ENCODE measurements around the gene ERV3-1.

The ERV3-1 gene

DNA sequence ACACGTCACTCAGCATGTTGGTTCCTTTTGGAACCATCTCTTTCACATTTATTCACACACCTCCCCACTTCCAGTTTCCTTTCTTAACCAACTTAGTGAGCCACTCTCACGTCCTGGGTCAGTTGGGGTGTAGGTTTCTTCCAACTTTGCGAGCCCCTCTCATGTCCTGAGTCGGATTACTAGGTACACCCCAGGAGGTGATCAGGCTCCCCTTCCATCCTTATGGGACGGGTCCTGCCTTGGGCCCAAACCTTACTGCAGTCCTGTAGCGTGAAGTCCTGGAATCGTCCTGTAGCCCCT, 7.7 kb downstream of the ERV3-1 start:
- DNase-seq (ENCODE audit: low read depth in 1 of 2, low spot score in 1 of 2): no peak
- H3K27ac ChIP-seq (replicated peaks): peak overlapping the region; percentile 95
- TF ChIP-seq CTCF (IDR thresholded peaks at IDR 0.05; ENCODE audit: insufficient read depth, low read length) (no peak), SPI1 (IDR thresholded peaks at IDR 0.05; ENCODE audit: borderline replicate concordance, low read depth) (no peak), GABPA (IDR thresholded peaks at IDR 0.05; ENCODE audit: low read depth) (no peak), POLR2AphosphoS5 (IDR thresholded peaks at IDR 0.05; ENCODE audit: low read depth) (no peak)
- TF ChIP-seq, protein P1, sequence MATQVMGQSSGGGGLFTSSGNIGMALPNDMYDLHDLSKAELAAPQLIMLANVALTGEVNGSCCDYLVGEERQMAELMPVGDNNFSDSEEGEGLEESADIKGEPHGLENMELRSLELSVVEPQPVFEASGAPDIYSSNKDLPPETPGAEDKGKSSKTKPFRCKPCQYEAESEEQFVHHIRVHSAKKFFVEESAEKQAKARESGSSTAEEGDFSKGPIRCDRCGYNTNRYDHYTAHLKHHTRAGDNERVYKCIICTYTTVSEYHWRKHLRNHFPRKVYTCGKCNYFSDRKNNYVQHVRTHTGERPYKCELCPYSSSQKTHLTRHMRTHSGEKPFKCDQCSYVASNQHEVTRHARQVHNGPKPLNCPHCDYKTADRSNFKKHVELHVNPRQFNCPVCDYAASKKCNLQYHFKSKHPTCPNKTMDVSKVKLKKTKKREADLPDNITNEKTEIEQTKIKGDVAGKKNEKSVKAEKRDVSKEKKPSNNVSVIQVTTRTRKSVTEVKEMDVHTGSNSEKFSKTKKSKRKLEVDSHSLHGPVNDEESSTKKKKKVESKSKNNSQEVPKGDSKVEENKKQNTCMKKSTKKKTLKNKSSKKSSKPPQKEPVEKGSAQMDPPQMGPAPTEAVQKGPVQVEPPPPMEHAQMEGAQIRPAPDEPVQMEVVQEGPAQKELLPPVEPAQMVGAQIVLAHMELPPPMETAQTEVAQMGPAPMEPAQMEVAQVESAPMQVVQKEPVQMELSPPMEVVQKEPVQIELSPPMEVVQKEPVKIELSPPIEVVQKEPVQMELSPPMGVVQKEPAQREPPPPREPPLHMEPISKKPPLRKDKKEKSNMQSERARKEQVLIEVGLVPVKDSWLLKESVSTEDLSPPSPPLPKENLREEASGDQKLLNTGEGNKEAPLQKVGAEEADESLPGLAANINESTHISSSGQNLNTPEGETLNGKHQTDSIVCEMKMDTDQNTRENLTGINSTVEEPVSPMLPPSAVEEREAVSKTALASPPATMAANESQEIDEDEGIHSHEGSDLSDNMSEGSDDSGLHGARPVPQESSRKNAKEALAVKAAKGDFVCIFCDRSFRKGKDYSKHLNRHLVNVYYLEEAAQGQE (IDR thresholded peaks at IDR 0.05; ENCODE audit: insufficient replicate concordance, low read depth): no peak
- H3K27me3 ChIP-seq (ENCODE audit: insufficient read depth, poor library complexity, severe bottlenecking): no peaks in the 10 kb centered on the region
- H3K4me3 ChIP-seq (replicated peaks; ENCODE audit: insufficient read depth, low read length): no peak overlapping the region

DNA sequence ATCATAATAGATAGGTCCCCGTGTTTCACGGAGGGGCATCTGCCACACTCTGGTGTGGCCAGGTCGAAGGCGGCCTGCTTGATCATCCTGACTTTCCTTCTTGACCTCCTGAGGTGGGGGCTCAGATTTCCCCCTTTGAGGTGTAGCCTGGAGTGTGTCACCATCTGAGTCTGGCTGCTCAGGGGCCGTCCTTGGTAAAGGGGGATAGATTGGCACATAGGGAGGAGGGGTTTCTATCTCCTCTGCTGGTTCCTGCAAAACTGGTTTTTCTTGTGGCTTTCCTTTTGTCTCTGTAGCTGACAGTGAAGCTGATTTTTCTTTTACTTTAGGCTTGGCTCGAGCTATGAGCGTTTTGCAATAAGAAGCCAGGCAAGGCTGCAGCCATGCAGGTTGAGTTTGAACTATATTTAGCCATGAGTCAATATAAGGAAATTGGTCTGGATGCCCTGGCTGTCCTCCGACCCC, 8.5 kb downstream of the ERV3-1 start:
- no peak for DNase-seq (ENCODE audit: low read depth in 1 of 2, low spot score in 1 of 2)
- no peak for TF ChIP-seq CTCF (IDR thresholded peaks at IDR 0.05; ENCODE audit: insufficient read depth, low read length)
- TF ChIP-seq, protein P1 (IDR thresholded peaks at IDR 0.05; ENCODE audit: insufficient replicate concordance, low read depth): no peak
- TF ChIP-seq POLR2AphosphoS5 (IDR thresholded peaks at IDR 0.05; ENCODE audit: low read depth): no peak
- no peak for TF ChIP-seq GABPA (IDR thresholded peaks at IDR 0.05; ENCODE audit: low read depth)
- TF ChIP-seq SPI1 (IDR thresholded peaks at IDR 0.05; ENCODE audit: borderline replicate concordance, low read depth): no peak
- no peak overlapping the region for H3K4me3 ChIP-seq (replicated peaks; ENCODE audit: insufficient read depth, low read length)
- no peaks in the 10 kb centered on the region for H3K27me3 ChIP-seq (ENCODE audit: insufficient read depth, poor library complexity, severe bottlenecking)
- peak overlapping the region; percentile 95 for H3K27ac ChIP-seq (replicated peaks)

DNA sequence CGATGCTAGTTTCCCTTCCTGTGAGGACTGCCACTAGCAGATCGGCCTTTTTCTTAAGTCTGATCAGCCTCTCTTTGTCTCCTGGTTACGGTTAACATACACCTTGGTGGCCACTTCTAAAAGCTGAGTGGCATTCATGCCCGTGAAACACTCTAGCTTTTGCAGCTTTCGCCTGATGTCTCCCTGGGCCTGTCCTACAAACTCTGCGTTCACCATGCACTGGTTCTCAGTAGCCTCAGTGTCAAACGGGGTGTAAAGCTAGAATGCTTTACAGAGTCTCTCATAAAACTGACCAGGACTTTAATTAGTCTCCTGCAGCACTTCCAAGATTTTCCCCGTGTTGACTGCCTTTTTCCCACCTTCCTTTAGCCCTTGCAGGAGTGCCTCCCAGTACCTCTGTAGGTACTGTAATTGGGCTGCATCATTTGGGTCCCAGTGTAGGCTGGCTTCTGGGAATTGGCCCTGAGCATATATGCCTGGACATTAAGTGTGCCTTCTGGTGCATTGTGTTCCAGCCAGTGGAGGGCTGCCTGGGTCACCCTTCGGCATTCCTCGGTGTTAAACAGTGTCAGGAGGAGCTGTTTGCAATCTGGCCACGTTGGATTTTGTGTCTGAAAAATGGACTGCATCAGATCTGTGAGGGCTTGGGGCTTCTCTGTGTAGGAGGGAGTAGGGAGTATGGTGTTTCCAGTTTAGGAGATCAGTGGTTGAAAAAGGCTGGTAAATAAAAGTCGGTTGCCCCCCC, 9.2 kb downstream of the ERV3-1 start:
- H3K27me3 ChIP-seq (ENCODE audit: insufficient read depth, poor library complexity, severe bottlenecking): no peaks in the 10 kb centered on the region
- no peak for DNase-seq (ENCODE audit: low read depth in 1 of 2, low spot score in 1 of 2)
- no peak overlapping the region for H3K4me3 ChIP-seq (replicated peaks; ENCODE audit: insufficient read depth, low read length)
- H3K27ac ChIP-seq (replicated peaks): no peak overlapping the region; the same call in 1 of the 2 replicates
- TF ChIP-seq, protein P1 (IDR thresholded peaks at IDR 0.05; ENCODE audit: insufficient replicate concordance, low read depth): no peak
- no peak for TF ChIP-seq SPI1 (IDR thresholded peaks at IDR 0.05; ENCODE audit: borderline replicate concordance, low read depth)
- no peak for TF ChIP-seq POLR2AphosphoS5 (IDR thresholded peaks at IDR 0.05; ENCODE audit: low read depth)
- no peak for TF ChIP-seq GABPA (IDR thresholded peaks at IDR 0.05; ENCODE audit: low read depth)
- no peak for TF ChIP-seq CTCF (IDR thresholded peaks at IDR 0.05; ENCODE audit: insufficient read depth, low read length)

Data from HL-60 (cell line).